Superior temporal gyrus (tissue), 1 donor: ENCODE data around the gene TMEM37.
"Not testable (repeated sequence)": the region's sequence is repeated elsewhere in the genome, so short reads cannot be mapped to it uniquely, and the experiment has no call there.

ENCODE experiments used
- DNase-seq: peaks from one replicate; pipeline ENCODE4 v3.0.0-alpha.2; 2016; ENCODE audit errors: extremely low spot score

The TMEM37 gene

GRCh38 chr2:119431155-119431975 is at the start of gene TMEM37:
Gene TMEM37 (plus strand): TSS chr2:119431854. CDS start chr2:119431904, 50 bp downstream.
- no peak for DNase-seq

DNA sequence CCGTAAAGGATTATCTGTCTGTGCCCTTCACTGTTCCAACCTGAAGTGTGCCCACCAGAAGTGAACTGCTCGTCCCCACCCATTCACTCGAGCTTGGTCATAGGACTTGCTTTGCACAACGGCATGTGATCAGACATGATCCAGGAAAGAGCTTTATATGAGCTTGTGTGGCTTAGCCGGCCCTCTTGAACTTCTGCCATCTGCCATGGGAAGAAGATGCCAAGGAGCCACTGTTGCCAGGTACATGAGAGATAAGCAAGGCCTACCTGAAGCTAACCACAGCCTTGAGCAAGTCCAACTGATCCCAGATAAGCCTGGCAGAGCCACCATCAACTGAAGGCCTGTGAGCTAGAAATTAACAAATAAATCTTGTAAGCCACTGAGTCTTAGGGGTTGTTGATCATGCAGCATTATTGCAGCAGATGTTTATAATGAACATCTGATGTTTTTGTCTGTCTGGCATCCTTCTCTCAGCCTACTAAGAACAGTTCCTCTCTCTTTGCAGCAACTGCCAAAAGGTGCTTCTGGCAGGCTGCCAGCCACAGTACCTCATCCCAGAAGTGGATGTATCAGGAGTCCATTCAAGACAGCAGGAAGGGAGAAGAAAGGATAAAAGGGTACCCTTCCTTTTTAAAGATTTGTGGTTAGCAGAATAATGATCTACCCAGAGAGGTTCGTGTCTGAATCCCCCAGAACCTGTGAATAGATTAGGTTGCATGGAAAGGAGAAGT is 48.1 kb upstream of the TMEM37 start:
- no peak for DNase-seq

- no peak for DNase-seq
These were observed 46.7 kb upstream of the TMEM37 start for GRCh38 chr2:119384971-119385370.

DNA sequence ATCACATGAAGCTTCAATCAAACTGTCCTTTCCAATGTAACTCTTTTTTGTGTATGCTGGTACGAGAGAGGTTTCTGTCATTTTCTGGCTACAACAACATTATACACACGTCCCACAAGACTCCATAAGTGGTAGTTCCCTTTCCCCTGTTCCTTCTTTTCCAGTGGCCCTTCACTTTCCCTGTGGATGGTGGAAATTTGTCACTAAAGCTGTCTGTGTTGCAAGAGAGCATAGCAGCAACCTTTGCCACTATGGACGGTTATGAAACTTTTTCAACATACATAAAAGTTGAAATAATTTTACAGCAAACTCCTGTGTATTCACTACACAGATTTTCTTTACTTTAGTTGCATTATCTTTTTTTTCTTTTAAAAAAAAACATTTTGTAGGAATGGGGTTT is 46.2 kb upstream of the TMEM37 start:
- no peak for DNase-seq

DNA sequence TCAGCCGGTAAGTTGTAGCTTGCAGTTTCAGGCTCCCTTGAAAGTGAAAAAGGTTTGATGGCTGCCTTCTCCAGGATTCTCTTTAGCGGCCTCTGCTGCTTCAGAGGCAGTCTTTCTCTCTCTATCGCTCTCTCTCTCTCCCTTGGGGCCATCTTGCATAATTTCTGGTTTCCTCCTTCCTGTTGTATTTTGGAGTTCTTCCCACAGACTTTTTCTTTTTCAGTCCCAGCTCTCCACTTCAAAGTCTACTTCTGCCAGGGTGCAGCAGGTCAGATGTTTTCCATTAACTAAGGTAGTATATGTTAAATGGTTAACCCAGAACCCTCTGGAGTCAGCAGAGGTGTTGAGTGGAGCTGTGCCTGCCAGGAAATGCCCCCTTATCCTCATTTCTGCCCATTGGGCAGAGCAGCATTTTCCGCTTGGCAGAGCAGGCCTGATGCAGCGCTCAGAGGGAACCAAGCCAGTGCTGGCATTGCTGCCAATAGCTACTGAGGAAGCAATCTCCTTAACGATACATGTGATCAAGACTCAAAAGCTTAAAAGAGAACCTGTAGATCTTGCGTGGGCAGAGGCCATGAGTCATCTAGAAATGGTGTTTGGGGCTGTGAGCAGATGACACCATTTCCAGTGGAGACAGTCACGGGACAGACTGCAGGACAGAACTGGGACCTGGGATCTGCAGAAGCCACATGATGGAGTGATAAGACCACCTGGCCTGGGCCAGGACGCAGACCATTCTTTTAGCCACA is 44.1 kb upstream of the TMEM37 start:
- DNase-seq: peak; percentile 75

DNA sequence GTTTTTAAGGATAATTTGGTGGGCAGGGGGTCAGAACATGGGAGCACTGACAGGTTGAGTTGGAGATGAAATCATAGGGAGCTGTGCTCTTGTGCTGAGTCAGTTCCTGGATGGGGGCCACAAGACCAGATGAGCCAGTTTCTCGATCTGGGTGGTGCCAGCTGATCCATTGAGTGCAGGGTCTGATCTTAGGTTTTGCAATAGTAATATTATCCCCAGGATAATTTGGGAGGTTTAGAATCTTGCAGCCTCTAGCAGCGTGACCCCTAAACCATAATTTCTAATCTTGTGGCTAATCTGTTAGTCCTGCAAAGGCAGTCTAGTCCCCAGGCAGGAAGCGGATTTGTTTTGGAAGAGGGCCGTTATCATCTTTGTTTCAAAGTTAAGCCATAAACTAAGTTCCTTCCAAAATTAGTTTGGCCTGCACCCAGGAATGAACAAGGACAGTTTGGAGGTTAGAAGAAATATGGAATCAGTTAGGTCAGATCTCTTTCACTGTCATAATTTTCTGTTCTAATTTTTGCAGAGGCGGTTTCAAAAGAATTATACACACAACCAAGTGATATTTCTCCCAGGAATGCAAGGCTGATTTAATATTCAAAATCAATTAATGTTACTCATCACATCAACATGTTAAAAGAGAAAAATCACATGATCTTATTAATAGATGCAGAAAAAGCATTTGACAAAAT is 41.9 kb upstream of the TMEM37 start:
- DNase-seq: no peak

DNA sequence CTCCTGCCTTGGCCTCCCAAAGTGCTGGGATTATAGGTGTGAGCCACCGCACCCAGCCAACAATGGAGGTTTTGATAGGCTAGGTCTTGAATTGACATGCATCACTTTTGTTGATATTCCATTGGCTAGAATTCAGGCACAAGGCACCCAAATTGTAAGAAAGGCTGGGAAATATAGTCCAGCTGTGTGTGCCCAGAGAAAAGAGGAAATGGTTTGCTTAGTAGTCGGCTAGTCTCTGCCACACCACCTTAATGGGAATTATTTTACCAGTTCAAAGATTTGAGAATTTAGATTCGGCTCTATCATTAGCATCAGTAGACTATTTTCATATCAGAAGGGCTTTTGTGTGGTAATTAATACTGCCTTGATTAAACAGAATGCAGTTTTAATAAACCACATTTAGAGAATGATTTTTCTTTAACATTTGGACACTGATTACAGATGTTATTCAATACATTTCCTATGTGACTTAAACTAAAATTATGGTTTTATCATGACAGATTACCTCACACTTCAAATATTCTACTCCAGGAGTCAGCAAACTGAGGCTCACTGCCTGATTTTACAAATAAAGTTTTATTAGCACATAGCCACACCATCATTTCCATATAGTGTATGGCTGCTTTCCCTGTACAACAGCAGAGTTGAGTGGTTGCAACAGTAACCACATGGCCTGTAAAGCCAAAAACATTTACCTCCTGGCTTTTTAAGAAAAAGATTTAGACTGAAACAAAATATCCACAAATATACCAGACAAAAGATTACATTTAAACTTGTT is 37.5 kb upstream of the TMEM37 start:
- no peak for DNase-seq

- no peak for DNase-seq
These were observed 34.5 kb upstream of the TMEM37 start for GRCh38 chr2:119397196-119397595.

- no peak for DNase-seq
These were observed 29.5 kb upstream of the TMEM37 start for GRCh38 chr2:119402106-119402505.

DNA sequence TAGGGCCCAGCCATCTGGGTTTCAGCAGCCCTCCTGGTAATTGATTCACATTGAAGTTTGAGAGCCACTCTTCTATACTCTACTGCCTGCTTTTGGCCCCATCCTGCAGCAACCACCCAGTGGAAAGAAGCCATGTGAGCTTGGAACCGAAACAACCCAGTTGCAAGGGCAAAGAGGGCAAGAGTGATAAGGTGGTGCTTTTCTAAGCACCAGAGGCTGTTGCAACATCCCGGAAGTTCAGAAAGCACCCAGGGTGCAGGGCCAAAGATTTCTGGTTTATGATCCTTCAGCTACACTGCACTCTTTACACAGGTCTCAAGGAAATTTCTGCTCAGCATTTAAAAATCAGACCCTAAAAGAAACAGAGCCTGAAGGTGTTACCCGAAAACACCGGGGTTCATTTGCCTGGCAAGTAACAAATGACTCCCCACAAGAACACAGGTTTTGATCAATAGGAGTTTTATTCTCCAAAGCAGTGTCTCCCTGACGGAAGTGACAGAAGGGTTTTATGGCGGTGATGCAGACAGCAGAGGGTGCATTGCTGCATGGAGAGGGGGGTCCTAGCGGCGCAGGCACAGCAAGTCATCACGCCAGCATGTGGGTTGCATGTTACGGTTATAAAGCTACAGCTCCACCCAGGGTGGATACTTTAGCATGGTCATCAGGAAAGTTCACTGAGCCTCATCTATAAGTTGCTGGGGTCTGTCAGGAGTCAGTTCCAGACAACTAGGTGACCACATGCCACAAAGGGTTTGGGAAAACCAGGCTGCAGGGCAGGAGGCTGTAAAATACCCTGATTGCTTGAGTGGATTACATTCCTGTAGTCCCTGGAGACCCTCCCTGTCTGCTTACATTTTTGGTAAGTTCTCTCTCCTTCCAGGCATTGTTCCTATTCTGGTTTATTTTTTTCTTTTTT is 28.8 kb upstream of the TMEM37 start:
- no peak for DNase-seq

GRCh38 chr2:119403618-119404017 is 28.0 kb upstream of the TMEM37 start:
- DNase-seq: not testable (repeated sequence)

GRCh38 chr2:119405151-119405550 is 26.5 kb upstream of the TMEM37 start:
- DNase-seq: no peak

- peak; percentile 85 for DNase-seq
These were observed 24.0 kb upstream of the TMEM37 start for GRCh38 chr2:119407430-119408220.

- DNase-seq: no peak
These were observed 23.4 kb upstream of the TMEM37 start for GRCh38 chr2:119408221-119408619.

DNA sequence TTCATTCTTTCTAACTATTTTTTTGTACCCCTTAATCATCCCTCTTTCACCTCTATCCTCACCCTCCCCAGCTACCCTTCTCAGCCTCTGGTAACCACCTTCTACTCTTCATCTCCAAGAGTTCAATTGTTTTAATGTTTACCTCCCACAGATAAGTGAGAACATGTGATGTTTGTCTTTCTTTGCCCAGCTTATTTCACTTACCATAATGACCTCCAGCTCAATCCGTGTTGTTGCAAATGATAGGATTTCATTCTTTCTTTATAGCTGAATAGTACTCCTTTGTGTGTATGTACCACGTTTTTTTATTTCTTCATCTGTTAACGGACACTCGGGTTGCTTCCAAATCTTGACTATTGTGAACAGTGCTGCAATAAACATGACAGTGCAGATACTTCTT is 22.1 kb upstream of the TMEM37 start:
- DNase-seq: no peak

- no peak for DNase-seq
These were observed 16.8 kb upstream of the TMEM37 start for GRCh38 chr2:119414894-119415293.

DNA sequence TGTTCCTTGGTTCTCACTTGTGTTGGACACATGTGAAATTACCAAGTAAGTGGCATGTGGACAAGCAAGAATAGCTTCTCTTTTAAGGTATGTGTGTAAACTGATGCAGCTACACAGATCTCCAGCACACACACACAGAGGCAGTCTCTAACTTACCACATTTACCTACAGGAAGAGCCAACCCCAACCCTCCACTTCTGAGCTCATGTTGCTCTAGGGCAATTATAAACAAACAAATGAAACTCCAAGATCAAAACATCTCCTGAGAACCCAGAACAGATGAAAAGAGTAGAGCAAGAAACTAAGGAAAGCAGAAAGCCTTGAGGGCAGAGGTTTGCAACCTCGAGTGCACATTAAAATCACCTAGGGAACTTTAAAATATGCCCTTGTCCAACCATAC is 16.0 kb upstream of the TMEM37 start:
- DNase-seq: no peak

GRCh38 chr2:119416299-119416923 is 15.2 kb upstream of the TMEM37 start:
- no peak for DNase-seq

DNA sequence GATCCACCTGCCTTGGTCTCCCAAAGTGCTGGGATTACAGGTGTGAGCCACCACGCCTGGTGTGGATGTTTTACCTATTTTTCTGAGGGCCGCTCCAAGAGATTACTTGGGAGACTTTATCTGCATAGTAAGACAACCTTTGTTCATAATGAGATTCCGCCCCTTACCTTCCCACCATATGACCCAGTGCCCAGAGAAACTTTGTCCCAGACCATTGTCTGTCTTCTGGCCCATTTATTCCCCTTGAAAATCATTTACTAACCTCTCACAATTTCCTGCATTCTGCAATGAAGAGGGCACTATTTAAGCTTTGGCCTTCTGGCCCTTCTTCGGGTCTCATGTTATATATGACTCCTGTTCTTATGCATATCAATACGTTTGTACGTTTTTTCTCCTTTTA is 13.7 kb upstream of the TMEM37 start:
- no peak for DNase-seq
